A549 (cell line): ENCODE data around the gene RAB29.

Experiments
- BHLHE40 ChIP-seq: IDR thresholded peaks from 2 replicates; pipeline ENCODE4 v1.6.1; 2012; ENCODE audit warnings: low read depth, low read length, inconsistent platforms
- CHD2 ChIP-seq: fragments of 150-350 bp; IDR thresholded peaks from 2 replicates; pipeline ENCODE4 v1.6.1; 2014; ENCODE audit warnings: low read length; ENCODE audit not compliant: partially characterized antibody
- EP300 ChIP-seq, 2 experiments: fragments of >200 bp; sonication (Bioruptor Twin); formaldehyde crosslinking; IDR thresholded peaks; 2 replicates in 1 of 2; 3 replicates in 1 of 2; pipeline ENCODE4 v1.6.1; 2016 to 2017
- HMGXB4 ChIP-seq: fragments of 250-450 bp; sonication (Bioruptor Pico); IDR thresholded peaks from 2 replicates; pipeline ENCODE4 v1.5.0; 2021; ENCODE audit warnings: mild to moderate bottlenecking, moderate library complexity, borderline replicate concordance
- MAFK ChIP-seq: fragments of 450-650 bp; IDR thresholded peaks from 2 replicates; pipeline ENCODE4 v1.6.1; 2014; ENCODE audit not compliant: partially characterized antibody
- MAZ ChIP-seq: fragments of 150-350 bp; IDR thresholded peaks from 2 replicates; pipeline ENCODE4 v1.6.1; 2014; ENCODE audit warnings: antibody characterized with exemption, low read depth, low read length, borderline replicate concordance
- MYC ChIP-seq: IDR thresholded peaks from 2 replicates; pipeline ENCODE4 v1.6.1; 2012; ENCODE audit warnings: mild to moderate bottlenecking, inconsistent platforms, low read length, improper control_type of control experiment, borderline replicate concordance
- POLR2A ChIP-seq: IDR thresholded peaks from 2 replicates; pipeline ENCODE4 v1.6.1; 2012; ENCODE audit warnings: mild to moderate bottlenecking, low read length
- REST ChIP-seq: fragments of 200-600 bp; sonication (generic); IDR thresholded peaks from 2 replicates; pipeline ENCODE4 v1.6.1; 2016; ENCODE audit warnings: antibody characterized with exemption, mild to moderate bottlenecking, moderate library complexity
- ZFP36 ChIP-seq: fragments of 450-650 bp; IDR thresholded peaks from 2 replicates; pipeline ENCODE4 v1.6.1; 2014; ENCODE audit warnings: borderline replicate concordance; ENCODE audit not compliant: partially characterized antibody
- TF ChIP-seq, protein P1 (sequence below): fragments of >200 bp; sonication (Bioruptor Twin); formaldehyde crosslinking; IDR thresholded peaks from 3 replicates; pipeline ENCODE4 v1.5.1; 2016

DNA sequence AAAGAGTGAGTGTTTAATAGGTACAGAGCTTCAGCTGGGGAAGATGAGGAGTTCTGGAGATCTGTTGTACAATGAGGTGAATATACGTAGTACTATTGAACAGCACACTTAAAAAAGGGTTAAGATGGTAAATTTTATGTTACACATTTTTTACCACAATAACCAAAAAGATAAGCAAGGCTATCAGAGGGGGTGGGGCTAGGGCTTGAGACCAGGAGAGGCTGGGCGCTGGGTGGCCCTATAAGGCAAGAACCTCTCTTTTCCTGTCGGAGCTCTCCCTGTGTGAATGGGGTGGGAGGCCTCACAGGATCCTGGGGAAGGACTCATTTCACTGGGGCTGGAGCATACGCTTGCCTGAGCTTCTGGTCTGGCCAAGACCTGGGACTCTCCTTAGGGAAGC is 28.7 kb upstream of the RAB29 start:
- TF ChIP-seq POLR2A = no peak
- TF ChIP-seq MYC = no peak
- TF ChIP-seq REST = no peak
- TF ChIP-seq CHD2 = no peak
- TF ChIP-seq, protein P1, sequence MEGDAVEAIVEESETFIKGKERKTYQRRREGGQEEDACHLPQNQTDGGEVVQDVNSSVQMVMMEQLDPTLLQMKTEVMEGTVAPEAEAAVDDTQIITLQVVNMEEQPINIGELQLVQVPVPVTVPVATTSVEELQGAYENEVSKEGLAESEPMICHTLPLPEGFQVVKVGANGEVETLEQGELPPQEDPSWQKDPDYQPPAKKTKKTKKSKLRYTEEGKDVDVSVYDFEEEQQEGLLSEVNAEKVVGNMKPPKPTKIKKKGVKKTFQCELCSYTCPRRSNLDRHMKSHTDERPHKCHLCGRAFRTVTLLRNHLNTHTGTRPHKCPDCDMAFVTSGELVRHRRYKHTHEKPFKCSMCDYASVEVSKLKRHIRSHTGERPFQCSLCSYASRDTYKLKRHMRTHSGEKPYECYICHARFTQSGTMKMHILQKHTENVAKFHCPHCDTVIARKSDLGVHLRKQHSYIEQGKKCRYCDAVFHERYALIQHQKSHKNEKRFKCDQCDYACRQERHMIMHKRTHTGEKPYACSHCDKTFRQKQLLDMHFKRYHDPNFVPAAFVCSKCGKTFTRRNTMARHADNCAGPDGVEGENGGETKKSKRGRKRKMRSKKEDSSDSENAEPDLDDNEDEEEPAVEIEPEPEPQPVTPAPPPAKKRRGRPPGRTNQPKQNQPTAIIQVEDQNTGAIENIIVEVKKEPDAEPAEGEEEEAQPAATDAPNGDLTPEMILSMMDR = no peak
- TF ChIP-seq MAZ = no peak
- no peak for TF ChIP-seq HMGXB4 (CRISPR knock-in tag)
- TF ChIP-seq MAFK = no peak
- TF ChIP-seq BHLHE40 = no peak
- no peak for TF ChIP-seq ZFP36
- TF ChIP-seq EP300 (IDR thresholded peaks at IDR 0.05) = no peak
